HG03469 (cell line): ENCODE results near the gene ASCL5.

Experiments
- ATAC-seq: cut with Tn5 transposase; IDR thresholded peaks from one replicate; pipeline ENCODE4 v1.9.1; 2021; ENCODE audit warnings: mild to moderate bottlenecking, moderate library complexity, moderate number of reproducible peaks; ENCODE audit not compliant: unreplicated experiment

ASCL5 gene

DNA sequence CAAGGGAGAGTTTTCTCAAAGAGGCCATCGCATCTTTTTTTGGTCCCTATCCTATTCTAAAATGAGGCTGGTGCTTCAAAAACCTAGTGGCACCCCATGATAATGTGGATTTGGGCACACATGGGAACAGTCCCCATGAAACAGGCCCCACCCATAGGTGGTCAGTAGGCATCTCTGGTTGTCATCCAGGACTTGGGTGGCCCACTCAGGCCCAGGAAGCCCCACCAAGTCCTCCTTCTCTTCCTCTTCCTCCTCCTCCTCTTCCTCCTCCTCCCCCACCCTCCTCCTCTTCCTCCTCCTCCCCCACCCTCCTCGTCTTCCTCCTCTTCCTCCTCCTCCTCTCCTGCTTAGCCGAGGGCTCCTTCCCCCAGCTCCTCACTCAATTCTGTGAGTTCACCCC lies 15.3 kb downstream of the ASCL5 start:
- no peak for ATAC-seq

GRCh38 chr1:201111156-201111555 lies 15.8 kb downstream of the ASCL5 start:
- ATAC-seq, result no peak

DNA sequence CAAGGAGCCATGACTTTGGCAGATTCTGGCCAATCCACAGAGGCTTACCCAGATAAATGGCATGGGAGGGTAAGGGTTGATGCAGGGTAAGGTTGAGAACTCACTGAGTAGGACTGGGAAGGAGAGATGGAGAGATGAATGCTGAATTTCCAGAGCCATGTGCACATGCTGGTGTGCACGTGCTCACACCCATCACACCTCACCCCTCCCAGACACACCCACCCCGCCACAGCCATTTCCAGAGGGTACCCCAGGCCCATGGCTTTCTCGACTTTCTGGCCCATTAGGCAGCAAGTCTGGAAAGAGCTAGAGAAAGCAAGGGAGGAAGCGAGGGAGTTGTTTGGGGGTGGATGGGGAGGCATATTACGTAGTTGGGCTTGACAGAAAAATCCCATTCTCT lies 16.4 kb downstream of the ASCL5 start:
- no peak for ATAC-seq

GRCh38 chr1:201110138-201110537 lies 16.8 kb downstream of the ASCL5 start:
- ATAC-seq, result no peak

- ATAC-seq, result no peak
Measured at GRCh38 chr1:201109651-201110050, 17.3 kb downstream of the ASCL5 start.

DNA sequence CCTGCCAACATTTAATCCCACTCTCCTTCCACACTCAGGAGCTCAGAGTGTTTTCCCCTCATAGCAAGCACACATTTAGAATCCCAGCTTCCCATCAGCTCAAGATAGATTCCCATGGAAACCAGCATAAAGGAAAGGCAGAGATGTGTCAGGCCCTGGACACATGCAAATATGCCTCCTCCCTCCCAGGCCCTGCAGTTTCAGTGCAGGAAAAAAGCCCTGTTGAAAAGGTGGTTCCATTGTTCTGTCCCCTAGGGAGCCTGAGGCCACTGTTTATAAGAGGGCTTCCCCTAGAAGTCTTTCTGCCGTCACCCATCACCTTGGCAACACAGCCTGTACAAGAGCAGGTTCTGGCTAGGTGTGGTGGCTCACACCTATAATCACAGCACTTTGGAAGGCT lies 18.4 kb downstream of the ASCL5 start:
- ATAC-seq, result no peak

GRCh38 chr1:201105688-201106087 lies 21.3 kb downstream of the ASCL5 start:
- no peak for ATAC-seq

- no peak for ATAC-seq
Measured at GRCh38 chr1:201104141-201104540, 22.8 kb downstream of the ASCL5 start.

DNA sequence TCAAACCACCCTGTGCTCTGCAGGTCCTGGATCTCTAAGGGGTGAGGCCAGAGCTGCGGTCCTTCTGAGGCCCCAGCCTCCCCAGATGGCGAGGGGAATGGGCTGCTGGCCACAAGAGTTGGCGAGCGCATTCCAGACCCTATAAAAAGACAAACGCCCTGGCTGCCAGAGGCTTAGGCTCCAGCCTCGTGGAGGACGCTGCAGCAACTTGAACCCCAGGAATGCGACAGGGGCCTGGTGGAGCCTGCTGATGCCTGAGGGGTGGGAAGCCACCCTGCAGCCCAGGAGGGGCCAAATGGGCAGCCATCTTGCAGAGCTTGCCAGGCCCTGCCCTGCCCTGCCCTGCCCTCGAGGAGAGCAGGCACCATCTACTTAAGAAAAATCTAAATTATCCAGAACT lies 23.3 kb downstream of the ASCL5 start:
- no peak for ATAC-seq

DNA sequence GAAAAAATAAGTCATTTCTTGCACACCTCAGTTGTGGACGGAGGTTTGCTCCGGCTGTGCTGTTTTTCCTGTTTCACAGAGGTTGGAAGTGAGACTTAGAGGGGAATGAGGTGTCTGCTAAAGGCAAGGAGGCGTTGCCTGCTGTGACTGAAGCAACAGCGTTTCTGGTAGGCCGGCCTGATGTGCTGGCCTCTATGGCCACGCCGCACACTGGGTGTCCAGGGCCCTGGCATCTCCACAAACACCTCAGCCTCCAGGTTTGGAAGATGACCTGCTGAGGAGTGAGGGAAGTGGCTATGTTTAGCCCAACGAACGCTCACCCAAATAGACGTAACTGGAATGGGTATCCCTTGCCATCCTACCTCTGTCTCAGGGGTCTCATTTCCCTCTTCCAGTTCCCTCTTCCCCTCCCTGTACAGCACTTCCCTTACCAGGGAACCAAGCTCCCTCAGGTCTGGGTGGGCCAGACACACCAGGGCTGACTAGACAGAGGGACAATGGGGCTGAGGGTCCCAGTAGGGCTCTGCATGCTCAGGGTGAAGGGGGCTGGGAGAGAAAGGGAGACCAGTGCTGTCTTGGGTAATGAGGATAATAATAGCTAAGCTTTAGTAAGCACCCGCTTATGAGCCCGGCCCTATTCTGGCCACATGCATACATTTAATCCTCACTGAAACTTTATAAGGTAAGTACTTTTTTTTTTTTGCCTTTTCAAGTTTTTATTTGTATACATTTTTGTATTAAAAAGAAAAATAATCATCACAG lies 26.6 kb downstream of the ASCL5 start:
- no peak for ATAC-seq

- no peak for ATAC-seq
Measured at GRCh38 chr1:201098992-201099677, 27.8 kb downstream of the ASCL5 start.

- ATAC-seq, result no peak
Measured at GRCh38 chr1:201096977-201097856, 29.8 kb downstream of the ASCL5 start.

DNA sequence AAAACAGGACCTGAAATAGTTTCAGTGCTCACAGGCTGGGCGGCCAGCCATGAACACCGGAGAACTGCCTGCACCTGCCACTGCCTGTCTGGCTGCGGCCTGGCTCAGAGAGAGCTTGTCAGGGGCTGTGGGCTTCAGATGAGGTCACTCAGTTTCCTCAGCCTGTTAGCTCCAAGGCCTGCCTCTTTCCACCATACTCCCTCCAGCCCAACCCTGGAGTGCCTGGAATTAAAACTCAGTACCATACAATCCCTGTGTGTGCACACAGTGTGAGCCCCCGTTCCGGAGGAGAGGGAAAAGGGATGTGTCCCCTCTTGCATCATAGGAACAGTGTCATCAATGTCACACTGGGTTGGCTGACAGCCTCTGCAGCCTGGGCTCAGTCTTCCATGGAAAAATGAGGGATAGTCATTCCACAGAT lies 30.9 kb downstream of the ASCL5 start:
- no peak for ATAC-seq

DNA sequence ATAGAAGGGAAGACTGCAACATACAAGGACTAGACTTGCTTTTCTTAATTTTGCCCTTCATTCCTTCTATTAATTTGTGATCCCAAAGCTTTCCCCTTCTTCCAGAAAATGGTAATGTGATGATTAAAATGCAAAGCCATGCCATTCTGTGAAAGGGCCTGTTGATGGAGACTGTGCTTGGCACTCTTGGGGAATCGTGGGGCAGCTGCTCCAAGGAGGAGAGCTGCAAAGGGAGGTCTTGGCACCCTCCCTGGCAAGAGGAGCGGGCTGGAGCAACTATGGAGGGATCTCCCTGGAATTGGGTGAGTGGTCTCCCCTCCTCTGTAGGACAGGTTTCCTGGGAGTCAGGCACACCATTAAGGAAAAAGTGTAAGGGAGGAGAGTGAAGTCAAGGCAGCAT lies 31.4 kb downstream of the ASCL5 start:
- ATAC-seq, result no peak

DNA sequence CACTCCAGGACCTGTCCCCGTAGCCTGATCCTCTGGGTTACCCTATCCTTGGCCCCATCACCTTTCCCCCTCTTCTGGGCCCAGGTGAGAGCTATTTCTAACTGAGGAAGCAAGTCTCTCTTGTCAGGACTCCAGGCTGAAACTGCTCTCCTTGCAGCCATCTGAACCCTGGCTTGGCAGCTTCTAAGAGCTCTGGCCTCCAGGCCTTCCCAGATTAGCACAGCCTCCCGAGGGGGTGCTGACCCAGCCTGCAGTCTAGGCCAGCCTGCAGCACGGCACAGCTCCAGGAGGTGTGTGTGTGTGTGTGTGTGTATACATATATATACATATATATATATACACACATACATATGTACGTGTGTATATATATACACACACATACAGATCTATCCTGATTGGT lies 32.2 kb downstream of the ASCL5 start:
- ATAC-seq, result no peak

DNA sequence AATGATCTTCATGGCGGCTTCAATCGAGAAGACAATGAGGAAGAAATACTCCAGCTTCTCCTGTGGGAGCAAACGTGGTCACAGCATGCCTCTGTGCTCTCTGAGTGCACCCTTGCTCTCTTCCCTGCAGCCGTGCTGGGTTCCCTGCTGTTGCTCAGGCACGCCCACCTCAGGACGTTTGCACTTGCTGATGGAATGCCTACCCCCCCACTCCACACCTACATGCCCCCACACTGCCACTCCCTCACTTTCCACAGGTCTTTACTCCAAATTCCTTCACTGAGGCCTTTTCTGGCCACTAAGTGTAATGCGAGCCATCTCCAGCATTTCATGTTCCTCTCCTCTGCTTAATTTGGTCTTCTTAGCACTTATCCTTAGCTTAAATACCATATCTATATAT lies 33.0 kb downstream of the ASCL5 start:
- ATAC-seq, result no peak

DNA sequence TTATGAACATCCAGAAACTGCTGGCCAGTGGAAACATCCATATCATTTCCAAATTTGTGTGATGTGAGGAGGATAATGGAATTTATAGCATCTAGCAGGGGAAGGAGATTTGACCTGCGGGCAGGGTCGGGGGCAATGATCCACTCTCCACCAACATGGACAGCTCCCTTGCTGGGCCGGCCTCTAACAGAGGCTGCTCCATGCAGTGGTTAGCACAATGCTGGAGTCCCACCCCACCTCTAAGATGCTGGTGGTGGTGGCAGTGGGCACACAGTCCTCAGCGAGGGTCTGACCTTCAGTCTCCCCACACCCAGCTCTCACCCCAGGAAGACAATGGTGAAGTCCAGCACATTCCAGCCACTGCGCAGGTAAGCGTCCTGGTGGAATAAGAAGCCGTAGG lies 33.4 kb downstream of the ASCL5 start:
- no peak for ATAC-seq

DNA sequence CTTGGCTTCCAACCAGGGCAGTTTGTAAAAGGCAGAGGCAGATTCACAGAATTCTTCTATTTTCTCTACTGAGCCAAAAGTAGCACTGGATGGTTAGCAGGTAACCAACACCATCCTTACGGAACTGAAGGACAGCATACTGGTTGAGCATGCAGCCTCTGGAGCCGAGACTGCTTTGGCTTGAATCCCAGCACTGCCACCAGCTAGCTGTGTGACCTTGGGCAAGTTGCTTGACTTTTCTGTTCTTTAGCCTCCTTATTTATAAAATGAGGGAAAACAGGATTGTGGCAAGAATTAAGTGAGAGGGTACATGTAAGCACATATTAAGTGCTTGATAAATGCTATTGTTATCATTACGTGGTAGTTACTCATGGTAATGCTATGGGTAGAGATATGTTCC lies 34.2 kb downstream of the ASCL5 start:
- no peak for ATAC-seq

DNA sequence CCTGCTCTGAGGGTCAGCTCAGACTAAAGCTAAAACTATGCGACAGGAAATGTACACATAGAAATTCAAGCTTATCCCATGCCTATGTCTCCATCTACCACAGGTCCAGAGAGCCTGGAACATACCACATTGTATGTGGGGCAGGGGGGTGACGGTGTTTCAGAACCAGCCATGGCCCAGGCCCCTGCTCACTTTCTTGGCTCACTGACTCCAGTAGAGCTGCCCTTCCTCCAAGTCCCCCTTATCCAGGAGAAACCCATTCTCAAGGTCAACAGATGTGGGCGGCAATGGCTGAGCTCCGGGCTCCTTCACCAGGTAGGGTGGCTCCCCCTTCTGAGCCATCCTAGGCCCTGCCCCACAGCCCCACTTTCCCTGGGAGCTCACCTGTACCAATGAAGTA lies 35.7 kb downstream of the ASCL5 start:
- no peak for ATAC-seq

- no peak for ATAC-seq
Measured at GRCh38 chr1:201090541-201090940, 36.4 kb downstream of the ASCL5 start.

GRCh38 chr1:201089596-201089995 lies 37.4 kb downstream of the ASCL5 start:
- no peak for ATAC-seq
